SK-N-MC (cell line): ENCODE measurements around the gene ACACA.
"Not testable (repeated sequence)": the region's sequence is repeated elsewhere in the genome, so short reads cannot be mapped to it uniquely, and the experiment has no call there.

Experiments used
- DNase-seq: peaks from one replicate; pipeline ENCODE4 v3.0.0-alpha.2; 2011; ENCODE audit warnings: low read depth, low spot score
- H3K27ac ChIP-seq: fragments of 200-600 bp; sonication (generic); 2 replicates; pipeline ENCODE4 v1.5.1; 2016; ENCODE audit warnings: mixed run types
- H3K36me3 ChIP-seq: fragments of 200-600 bp; sonication (generic); 2 replicates; pipeline ENCODE4 v1.6.1; 2017; ENCODE audit warnings: antibody characterized with exemption, low read length, mixed read lengths; ENCODE audit not compliant: insufficient read depth
- H3K4me3 ChIP-seq: fragments of 200-600 bp; sonication (generic); 2 replicates; pipeline ENCODE4 v1.5.1; 2016
- H3K9ac ChIP-seq: fragments of 200-600 bp; sonication (generic); 2 replicates; pipeline ENCODE4 v1.8.0; 2017; ENCODE audit warnings: mixed run types, mixed read lengths; ENCODE audit not compliant: insufficient read length
- H3K9me3 ChIP-seq: fragments of 200-600 bp; sonication (generic); 2 replicates; pipeline ENCODE4 v1.6.1; 2017; ENCODE audit warnings: low read depth, mild to moderate bottlenecking, antibody characterized with exemption, low read length, moderate library complexity, mixed read lengths
- EZH2 ChIP-seq: fragments of 200-600 bp; sonication (generic); IDR thresholded peaks from one replicate; pipeline ENCODE4 v1.6.1; 2017; ENCODE audit warnings: antibody characterized with exemption
- FOXP2 ChIP-seq: optimal IDR thresholded peaks from 2 replicates; pipeline ENCODE3; 2011; ENCODE audit warnings: mild to moderate bottlenecking, moderate library complexity; ENCODE audit not compliant: insufficient read depth; ENCODE audit errors: extremely low read length, control extremely low read depth
- POLR2AphosphoS5 ChIP-seq: IDR thresholded peaks from 2 replicates; pipeline ENCODE4 v1.6.1; 2012; ENCODE audit warnings: mild to moderate bottlenecking, low read depth, low read length, borderline replicate concordance

The ACACA gene

DNA sequence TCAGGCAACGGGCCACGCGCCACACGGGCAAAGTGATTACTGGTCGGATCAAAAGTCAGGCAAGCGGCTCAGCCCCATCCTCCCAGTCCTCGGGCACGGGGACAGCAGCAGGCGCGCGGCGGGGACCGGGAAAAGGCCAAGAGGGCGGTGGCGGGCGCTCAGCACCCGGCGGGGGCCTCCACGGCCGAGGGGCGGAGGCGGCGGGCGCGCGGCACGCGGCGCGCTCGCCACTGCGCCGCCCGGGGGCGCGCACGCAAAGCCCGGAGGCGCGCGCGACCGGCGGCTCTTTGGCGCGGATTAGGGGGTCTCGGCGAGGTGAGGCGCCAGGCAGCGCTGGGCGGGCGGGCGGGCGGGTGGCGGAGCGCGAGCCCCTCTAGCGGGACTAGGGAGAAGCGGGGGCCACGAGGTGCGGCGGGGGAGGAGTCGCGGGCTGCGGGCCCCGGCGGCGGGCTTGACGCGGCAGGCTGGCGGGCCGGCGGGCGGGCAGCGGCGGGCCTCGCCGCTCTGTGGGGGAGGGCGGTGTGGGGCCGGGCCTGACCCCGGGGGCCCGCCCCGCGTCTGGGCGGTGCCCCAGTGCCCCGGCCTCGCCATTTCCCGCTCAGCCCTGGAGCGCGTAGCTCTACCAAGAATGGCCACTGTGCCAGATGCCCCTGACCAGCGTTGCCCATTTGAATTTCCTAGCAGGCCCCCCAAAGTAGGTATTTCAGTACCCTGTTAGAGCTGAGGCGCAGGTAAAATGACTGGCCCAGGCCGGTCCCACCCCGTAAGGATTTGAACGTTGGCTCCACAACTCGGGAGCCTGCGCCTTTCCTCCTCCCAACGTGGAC lies at the start of gene ACACA, which contains the start of gene TADA2A:
Gene ACACA, minus strand, starts transcription at position 202 of the 827 bp plus-strand sequence. CDS start 537 bp downstream, outside the sequence.
Gene TADA2A, plus strand, starts transcription at position 252 of the 827 bp plus-strand sequence. CDS start 4,480 bp downstream, outside the sequence.
- no peak for TF ChIP-seq EZH2
- TF ChIP-seq POLR2AphosphoS5: peak; percentile 87
- Histone ChIP-seq H3K4me3 (peak within 1 kb of the TSS; percentile 90), H3K27ac (peak within 1 kb of the TSS; percentile 82), H3K9me3 (no peaks in the 10 kb centered on the region), H3K36me3 (peaks cover 22% of the 10 kb centered on the region), H3K9ac (peak within 1 kb of the TSS; percentile 96)
- peak; percentile 14 for DNase-seq

DNA sequence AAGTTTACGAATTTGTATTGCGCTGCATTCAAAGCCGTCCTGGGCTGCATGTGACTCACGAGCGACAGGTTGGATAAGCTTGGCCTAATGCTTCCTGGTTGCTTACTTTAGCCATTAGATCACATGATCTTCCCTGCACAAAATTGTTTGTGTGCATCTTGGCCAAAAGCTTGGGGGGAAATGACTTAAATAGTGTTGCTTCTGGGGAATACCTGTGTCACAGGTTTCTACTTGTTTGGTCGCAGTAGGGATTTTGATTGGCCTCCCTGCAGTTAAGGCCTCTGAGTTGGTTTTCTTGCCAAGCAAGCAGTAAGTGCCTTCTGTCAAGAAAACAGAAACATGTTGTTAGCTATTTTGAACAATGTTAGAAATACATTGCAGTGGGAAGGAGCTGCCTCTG lies 43.5 kb upstream of the ACACA start:
- no peaks in the 10 kb centered on the region for H3K9me3 ChIP-seq
- DNase-seq: no peak
- H3K4me3 ChIP-seq: no peak overlapping the region
- no peak for TF ChIP-seq POLR2AphosphoS5
- no peak for TF ChIP-seq FOXP2
- TF ChIP-seq EZH2: no peak
- no peak overlapping the region for H3K9ac ChIP-seq
- H3K27ac ChIP-seq: no peak overlapping the region
- peaks cover 56% of the 10 kb centered on the region for H3K36me3 ChIP-seq

DNA sequence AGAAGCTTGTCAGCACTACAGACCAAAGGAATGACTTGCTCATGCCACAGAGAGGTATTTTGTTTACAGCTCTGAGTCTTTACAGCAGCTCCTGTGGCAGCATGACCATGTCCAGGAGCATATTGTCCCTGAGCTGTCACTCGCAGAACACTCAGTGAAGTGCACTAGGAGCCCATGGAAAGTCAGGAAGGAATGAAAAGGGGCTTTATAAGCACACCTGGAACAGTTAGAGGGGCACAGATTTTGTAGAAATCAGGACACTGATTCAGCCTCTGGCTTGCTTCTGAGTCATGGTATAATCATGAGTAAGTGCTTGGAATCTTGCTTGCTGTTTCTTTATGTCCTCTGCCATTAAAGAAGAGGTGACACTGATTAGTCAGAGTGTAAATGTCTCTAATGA lies 41.0 kb upstream of the ACACA start:
- Histone ChIP-seq H3K27ac (no peak overlapping the region), H3K9ac (no peak overlapping the region), H3K4me3 (no peak overlapping the region), H3K36me3 (peaks cover 67% of the 10 kb centered on the region), H3K9me3 (no peaks in the 10 kb centered on the region)
- TF ChIP-seq POLR2AphosphoS5 (no peak), EZH2 (no peak), FOXP2 (no peak)
- no peak for DNase-seq

- DNase-seq: no peak
- Histone ChIP-seq H3K9ac (no peak overlapping the region), H3K36me3 (peaks cover 80% of the 10 kb centered on the region), H3K4me3 (no peak overlapping the region), H3K27ac (no peak overlapping the region), H3K9me3 (no peaks in the 10 kb centered on the region)
- no peak for TF ChIP-seq POLR2AphosphoS5
- no peak for TF ChIP-seq EZH2
- TF ChIP-seq FOXP2: no peak
Measured at GRCh38 chr17:37446027-37446426, 39.4 kb upstream of the ACACA start.

GRCh38 chr17:37441369-37442014 lies 34.9 kb upstream of the ACACA start:
- not testable (repeated sequence) for H3K9me3 ChIP-seq, H3K4me3 ChIP-seq, H3K27ac ChIP-seq, H3K9ac ChIP-seq, DNase-seq
- H3K36me3 ChIP-seq: peaks cover 81% of the 10 kb centered on the region

DNA sequence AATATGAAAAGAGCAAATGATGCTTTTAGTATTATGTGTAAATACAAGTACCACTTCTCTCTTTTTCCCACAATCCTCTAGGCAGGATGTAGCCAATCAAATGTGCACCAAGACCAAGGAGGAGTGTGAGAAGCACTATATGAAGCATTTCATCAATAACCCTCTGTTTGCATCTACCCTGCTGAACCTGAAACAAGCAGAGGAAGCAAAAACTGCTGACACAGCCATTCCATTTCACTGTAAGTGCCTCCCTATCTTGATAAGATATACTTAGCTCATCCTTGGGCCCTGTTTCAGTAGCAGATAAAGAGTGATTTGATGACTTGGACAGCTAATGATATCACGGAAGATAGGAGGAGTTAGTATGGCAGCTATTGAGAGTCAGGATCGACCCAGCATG lies 33.8 kb upstream of the ACACA start:
- no peak overlapping the region for H3K27ac ChIP-seq
- no peak overlapping the region for H3K4me3 ChIP-seq
- H3K9me3 ChIP-seq: no peaks in the 10 kb centered on the region
- peaks cover 82% of the 10 kb centered on the region for H3K36me3 ChIP-seq
- no peak overlapping the region for H3K9ac ChIP-seq
- TF ChIP-seq POLR2AphosphoS5 (no peak), FOXP2 (no peak), EZH2 (no peak)
- DNase-seq: no peak

GRCh38 chr17:37438141-37438540 lies 31.5 kb upstream of the ACACA start:
- Histone ChIP-seq H3K36me3 (peaks cover 83% of the 10 kb centered on the region), H3K27ac (no peak overlapping the region), H3K9me3 (no peaks in the 10 kb centered on the region), H3K4me3 (no peak overlapping the region), H3K9ac (no peak overlapping the region)
- no peak for TF ChIP-seq POLR2AphosphoS5
- no peak for TF ChIP-seq EZH2
- TF ChIP-seq FOXP2: no peak
- no peak for DNase-seq

- no peak for DNase-seq
- Histone ChIP-seq H3K36me3 (peaks cover 74% of the 10 kb centered on the region), H3K4me3 (no peak overlapping the region), H3K27ac (no peak overlapping the region), H3K9me3 (no peaks in the 10 kb centered on the region), H3K9ac (no peak overlapping the region)
- TF ChIP-seq POLR2AphosphoS5 (no peak), FOXP2 (no peak), EZH2 (no peak)
Measured at GRCh38 chr17:37432671-37433070, 26.0 kb upstream of the ACACA start.
